Measurements from ENCODE around the gene GRB10.

DNA sequence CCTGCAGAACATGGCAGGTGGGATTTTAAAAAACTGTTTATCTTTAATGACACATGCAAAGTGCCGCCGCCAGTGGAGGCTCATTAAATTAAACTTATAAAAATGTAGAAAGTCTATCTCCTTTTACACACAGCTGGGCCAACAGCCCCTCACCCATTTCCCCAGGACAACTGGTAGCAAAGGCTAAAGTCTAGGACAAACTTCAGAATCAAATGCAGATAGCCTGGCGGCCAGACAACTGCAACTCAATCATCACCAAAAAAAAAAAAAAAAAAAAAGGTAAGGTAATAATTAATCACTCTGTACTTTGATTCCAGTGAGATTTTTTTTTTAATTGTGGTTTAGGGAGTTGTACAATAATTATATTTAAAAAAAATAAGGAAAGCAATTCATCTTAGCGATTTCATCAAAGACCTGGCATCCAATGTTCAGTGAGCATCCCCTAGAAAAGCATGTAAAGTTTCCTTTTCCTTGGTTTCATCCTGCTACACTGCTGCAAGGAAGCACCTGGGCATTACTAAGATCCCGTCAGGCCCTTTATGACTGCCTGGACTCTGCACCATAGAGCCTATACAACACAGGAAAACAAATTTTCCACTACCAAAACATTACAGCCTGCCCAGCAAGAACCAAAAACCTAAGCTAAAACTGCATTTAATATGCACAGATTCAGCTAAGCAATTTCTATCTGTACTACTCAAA lies 98.5 kb downstream of the GRB10 start:
- TF ChIP-seq, protein P1, sequence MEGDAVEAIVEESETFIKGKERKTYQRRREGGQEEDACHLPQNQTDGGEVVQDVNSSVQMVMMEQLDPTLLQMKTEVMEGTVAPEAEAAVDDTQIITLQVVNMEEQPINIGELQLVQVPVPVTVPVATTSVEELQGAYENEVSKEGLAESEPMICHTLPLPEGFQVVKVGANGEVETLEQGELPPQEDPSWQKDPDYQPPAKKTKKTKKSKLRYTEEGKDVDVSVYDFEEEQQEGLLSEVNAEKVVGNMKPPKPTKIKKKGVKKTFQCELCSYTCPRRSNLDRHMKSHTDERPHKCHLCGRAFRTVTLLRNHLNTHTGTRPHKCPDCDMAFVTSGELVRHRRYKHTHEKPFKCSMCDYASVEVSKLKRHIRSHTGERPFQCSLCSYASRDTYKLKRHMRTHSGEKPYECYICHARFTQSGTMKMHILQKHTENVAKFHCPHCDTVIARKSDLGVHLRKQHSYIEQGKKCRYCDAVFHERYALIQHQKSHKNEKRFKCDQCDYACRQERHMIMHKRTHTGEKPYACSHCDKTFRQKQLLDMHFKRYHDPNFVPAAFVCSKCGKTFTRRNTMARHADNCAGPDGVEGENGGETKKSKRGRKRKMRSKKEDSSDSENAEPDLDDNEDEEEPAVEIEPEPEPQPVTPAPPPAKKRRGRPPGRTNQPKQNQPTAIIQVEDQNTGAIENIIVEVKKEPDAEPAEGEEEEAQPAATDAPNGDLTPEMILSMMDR (conservative IDR thresholded peaks at IDR 0.05), result no peak
- TF ChIP-seq EZH2 (IDR thresholded peaks at IDR 0.05; ENCODE audit: low read depth), result no peak
